ENCODE data around the gene SLC5A6. TPM values are rescaled to one million over a fixed set of nuclear protein-coding genes. Genes with fewer than 3 reads are reported as not detected.

Gene SLC5A6
- total RNA-seq, 1 experiment from 2014 or later, result 122 TPM

DNA sequence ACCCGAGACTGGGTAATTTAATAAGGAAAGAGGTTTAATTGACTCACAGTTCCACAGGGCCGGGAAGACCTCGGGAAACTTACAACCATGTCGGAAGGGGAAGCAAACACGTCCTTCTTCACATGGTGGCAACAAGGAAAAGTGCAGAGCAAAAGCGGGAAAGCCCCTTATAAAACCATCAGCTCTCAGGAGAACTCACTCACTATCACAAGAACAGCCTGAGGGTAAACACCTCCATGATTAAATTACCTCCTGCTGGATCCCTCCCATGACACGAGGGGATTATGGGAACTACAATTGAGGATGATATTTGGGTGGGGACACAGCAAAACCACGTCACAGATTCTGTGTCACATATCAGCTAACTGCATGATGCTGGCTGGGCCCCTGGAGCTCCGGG lies 51.9 kb downstream of the SLC5A6 start:
- Histone ChIP-seq H3T11ph (ENCODE audit: low read length) (no peak overlapping the region), H3K23ac (ENCODE audit: insufficient read length, low read depth, low read length) (no peak overlapping the region), H4K8ac (replicated peaks; ENCODE audit: insufficient read length, low read depth, low read length) (no peak overlapping the region), H3K27ac (ENCODE audit: insufficient read length, low read depth, low read length) (no peak overlapping the region), H2BK15ac (ENCODE audit: low read depth, low read length) (no peak overlapping the region), H3K14ac (ENCODE audit: insufficient read depth, low read length) (no peak overlapping the region), H2BK120ac (ENCODE audit: low read depth, low read length, poor library complexity, severe bottlenecking) (no peak overlapping the region), H2BK5ac (ENCODE audit: insufficient read length, low read length) (no peak overlapping the region), H2AFZ (ENCODE audit: low read length) (no peak overlapping the region), H3K9me3 (ENCODE audit: control insufficient read depth, low read depth, low read length) (no peaks in the 10 kb centered on the region), H4K91ac (ENCODE audit: insufficient read length, low read depth, low read length) (no peak overlapping the region), H3K4me2 (ENCODE audit: insufficient read depth, insufficient read length, low read length) (no peak overlapping the region), H3K27me3 (ENCODE audit: insufficient read depth, low read length) (no peaks in the 10 kb centered on the region), H4K5ac (ENCODE audit: insufficient read length, low read depth, low read length) (no peak overlapping the region), H3K9ac (ENCODE audit: extremely low read depth, insufficient read length, low read length) (no peak overlapping the region), H3K56ac (ENCODE audit: insufficient read length, low read depth, low read length) (no peak overlapping the region), H4K20me1 (ENCODE audit: control insufficient read depth, insufficient read depth, insufficient read length) (no peaks in the 10 kb centered on the region), H2BK20ac (ENCODE audit: low read depth, low read length, poor library complexity, severe bottlenecking) (no peak overlapping the region), H3K4me1 (ENCODE audit: insufficient read depth, low read length) (no peaks in the 10 kb centered on the region), H3K79me2 (ENCODE audit: insufficient read depth, low read length) (no peaks in the 10 kb centered on the region), H2AK5ac (ENCODE audit: insufficient read length, low read length) (no peak overlapping the region), H2BK12ac (ENCODE audit: insufficient read length, low read depth, low read length) (no peak overlapping the region), H3K18ac (ENCODE audit: insufficient read length, low read depth, low read length) (no peak overlapping the region), H3K79me1 (ENCODE audit: insufficient read depth, low read depth, low read length, poor library complexity, severe bottlenecking) (no peaks in the 10 kb centered on the region), H3K23me2 (ENCODE audit: insufficient read length, low read depth, low read length, poor library complexity, severe bottlenecking) (no peaks in the 10 kb centered on the region), H3K4ac (ENCODE audit: low read depth, low read length) (no peak overlapping the region)
- Mint-ChIP-seq H3K27ac (no peak overlapping the region; a peak in 1 of 7 replicates), H3K36me3 (ENCODE audit: insufficient read depth in 1 of 3, low read depth in 3 of 3) (peaks cover 0 to 1% (median 0%) of the 10 kb centered on the region in 3 experiments; a peak in 2 of 7 replicates), H3K27me3 (ENCODE audit: low read depth) (peaks cover 2% of the 10 kb centered on the region; the same call in 1 of the 2 replicates), H3K4me3 (no peak overlapping the region), H3K4me1 (peaks cover 9 to 15% of the 10 kb centered on the region in 2 experiments), H3K9me3 (peaks cover 3 to 4% of the 10 kb centered on the region in 2 experiments; a peak in 2 of 5 replicates)
- DNase-seq, result no peak
- no CpG with 5 or more reads among the region's 9 CpGs for WGBS (ENCODE audit: extremely low coverage, insufficient read length, low lambda C conversion rate)
- no peak for TF ChIP-seq CTCF (conservative IDR thresholded peaks at IDR 0.05)
